ENCODE data around the gene SUFU.
A peak's percentile ranks its signal among the peaks of the same experiment; 100 is the strongest.

Gene SUFU

DNA sequence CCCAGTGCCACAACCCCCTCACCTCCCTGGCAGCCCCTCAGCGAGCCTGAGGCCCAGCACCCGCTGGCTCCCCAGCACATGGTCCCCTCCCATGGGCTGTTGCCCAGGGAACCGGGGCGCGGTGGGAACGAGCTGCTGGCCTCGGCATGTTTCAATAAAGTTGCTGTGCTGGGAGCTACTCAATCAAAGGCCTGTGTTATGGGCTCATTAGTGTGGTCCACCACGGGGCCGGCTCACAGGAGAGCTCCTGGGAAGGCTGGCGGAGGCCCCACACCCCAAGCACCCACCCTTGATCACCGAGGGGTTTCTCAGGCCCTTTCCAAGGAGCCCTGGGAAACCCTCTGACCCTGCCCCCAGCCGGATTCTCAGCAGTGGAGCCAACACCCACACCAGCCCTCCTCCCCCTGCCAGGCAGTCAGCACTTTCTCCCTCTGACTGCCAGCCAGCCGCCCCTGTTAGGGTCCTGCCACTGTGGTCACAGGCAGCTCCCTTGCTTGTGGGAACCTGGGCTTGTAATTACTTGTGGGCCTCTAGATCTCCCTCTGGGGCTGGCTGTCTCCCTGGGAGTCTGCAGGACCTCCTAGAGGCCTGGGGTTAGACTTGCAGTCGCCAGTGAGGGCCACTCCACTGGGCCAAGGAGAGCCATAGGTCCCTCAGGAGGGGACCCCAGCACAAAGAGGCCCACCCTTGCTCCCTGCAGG lies 115.7 kb downstream of the SUFU start:
- TF ChIP-seq, protein P1, sequence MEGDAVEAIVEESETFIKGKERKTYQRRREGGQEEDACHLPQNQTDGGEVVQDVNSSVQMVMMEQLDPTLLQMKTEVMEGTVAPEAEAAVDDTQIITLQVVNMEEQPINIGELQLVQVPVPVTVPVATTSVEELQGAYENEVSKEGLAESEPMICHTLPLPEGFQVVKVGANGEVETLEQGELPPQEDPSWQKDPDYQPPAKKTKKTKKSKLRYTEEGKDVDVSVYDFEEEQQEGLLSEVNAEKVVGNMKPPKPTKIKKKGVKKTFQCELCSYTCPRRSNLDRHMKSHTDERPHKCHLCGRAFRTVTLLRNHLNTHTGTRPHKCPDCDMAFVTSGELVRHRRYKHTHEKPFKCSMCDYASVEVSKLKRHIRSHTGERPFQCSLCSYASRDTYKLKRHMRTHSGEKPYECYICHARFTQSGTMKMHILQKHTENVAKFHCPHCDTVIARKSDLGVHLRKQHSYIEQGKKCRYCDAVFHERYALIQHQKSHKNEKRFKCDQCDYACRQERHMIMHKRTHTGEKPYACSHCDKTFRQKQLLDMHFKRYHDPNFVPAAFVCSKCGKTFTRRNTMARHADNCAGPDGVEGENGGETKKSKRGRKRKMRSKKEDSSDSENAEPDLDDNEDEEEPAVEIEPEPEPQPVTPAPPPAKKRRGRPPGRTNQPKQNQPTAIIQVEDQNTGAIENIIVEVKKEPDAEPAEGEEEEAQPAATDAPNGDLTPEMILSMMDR (IDR thresholded peaks at IDR 0.05; ENCODE audit: low read depth, low read length), result no peak
- no peak for DNase-seq (ENCODE audit: low read depth in 2 of 2)
- no peak overlapping the region for H3K4me3 ChIP-seq (replicated peaks in 1 of 2; ENCODE audit: low read depth in 2 of 2, low read length in 2 of 2)

GRCh38 chr10:102620138-102620590 lies 116.4 kb downstream of the SUFU start:
- TF ChIP-seq, protein P1 (IDR thresholded peaks at IDR 0.05; ENCODE audit: low read depth, low read length), result no peak
- peak in 1 of 2 donors; percentile 68 for DNase-seq (ENCODE audit: low read depth in 2 of 2)
- H3K4me3 ChIP-seq (replicated peaks in 1 of 2; ENCODE audit: low read depth in 2 of 2, low read length in 2 of 2), result no peak overlapping the region

GRCh38 chr10:102620591-102621442 lies 117.0 kb downstream of the SUFU start:
- TF ChIP-seq, protein P1 (IDR thresholded peaks at IDR 0.05; ENCODE audit: low read depth, low read length), result no peak
- no peak overlapping the region for H3K4me3 ChIP-seq (replicated peaks in 1 of 2; ENCODE audit: low read depth in 2 of 2, low read length in 2 of 2)
- DNase-seq (ENCODE audit: low read depth in 2 of 2), result peak in 1 of 2 donors; percentile 69

DNA sequence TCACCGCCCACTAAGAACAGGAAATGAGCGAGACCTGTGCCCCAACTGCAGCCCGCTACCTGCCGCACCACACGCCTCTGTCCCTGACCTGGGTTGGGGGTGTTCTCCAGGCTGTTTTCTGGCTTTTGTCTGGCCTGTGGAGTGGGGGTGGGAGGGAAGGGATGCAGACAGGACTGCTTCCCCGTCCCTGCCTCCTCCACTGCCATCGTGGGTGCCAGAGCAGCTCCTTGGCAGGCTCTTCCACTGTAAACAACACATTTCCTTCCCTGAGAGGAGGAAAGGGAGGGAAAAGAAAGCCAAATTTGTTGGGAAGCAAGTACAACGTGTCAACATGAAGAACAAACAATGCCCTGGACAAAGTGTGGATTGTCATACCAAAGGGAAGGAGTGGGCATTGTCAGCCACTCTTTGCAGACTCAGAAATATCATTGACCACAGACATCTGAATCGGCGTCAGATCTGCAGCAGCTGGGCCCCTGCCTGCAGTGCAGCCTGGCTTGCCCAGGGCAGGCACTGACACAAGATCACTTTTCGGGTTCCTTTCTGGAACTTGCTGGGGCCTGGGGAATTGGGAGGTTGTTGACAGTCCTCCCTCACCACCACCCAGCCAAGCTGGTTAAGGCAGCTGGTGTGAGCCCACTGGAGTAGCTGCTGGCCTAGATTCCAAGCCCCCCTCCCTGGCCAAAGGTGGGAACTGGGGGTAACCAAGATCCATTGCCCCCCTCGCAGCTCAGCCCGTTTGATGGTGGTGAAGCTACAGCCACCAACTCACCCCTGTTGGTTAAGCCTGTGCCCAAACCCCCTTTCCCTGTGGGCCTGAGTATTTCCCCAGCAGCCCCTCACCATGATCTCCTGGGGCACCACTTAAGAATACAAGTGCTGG lies 117.9 kb downstream of the SUFU start:
- no peak overlapping the region for H3K4me3 ChIP-seq (replicated peaks in 1 of 2; ENCODE audit: low read depth in 2 of 2, low read length in 2 of 2)
- TF ChIP-seq, protein P1 (IDR thresholded peaks at IDR 0.05; ENCODE audit: low read depth, low read length), result no peak
- DNase-seq (ENCODE audit: low read depth in 2 of 2), result peak in 1 of 2 donors; percentile 46

DNA sequence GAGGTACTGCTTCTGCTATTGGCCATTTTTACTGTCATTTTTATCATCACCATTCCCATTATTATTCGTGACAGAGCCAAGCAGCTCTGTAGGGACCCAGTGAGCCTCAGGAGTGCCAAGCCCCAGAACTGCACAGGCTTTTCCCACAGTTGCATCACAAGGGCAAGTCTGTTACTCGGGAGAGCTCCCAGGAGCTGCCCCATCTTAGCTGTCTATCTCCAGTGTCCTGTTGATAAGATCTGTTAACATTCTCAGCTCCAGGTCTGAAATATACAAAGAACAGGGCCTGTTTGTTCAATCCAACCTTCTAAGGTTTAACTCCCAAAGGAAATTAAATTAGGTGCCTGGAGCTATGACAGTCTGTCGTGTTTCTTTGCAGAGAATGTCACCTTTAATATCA lies 120.3 kb downstream of the SUFU start:
- TF ChIP-seq, protein P1 (IDR thresholded peaks at IDR 0.05; ENCODE audit: low read depth, low read length), result no peak
- H3K4me3 ChIP-seq (replicated peaks in 1 of 2; ENCODE audit: low read depth in 2 of 2, low read length in 2 of 2), result no peak overlapping the region
- no peak for DNase-seq (ENCODE audit: low read depth in 2 of 2)
